IMR-90 (cell line): ENCODE measurements around the gene AFF2.

Experiments
- CEBPB ChIP-seq: IDR thresholded peaks from 2 replicates; pipeline ENCODE4 v1.6.1; 2012; ENCODE audit warnings: low read depth, low read length, improper control_type of control experiment
- POLR2A ChIP-seq: IDR thresholded peaks from 2 replicates; pipeline ENCODE4 v1.6.1; 2012; ENCODE audit warnings: mild to moderate bottlenecking, low read depth, low read length
- RFX5 ChIP-seq: IDR thresholded peaks from 2 replicates; pipeline ENCODE4 v1.8.0; 2012; ENCODE audit warnings: low read depth, mild to moderate bottlenecking, low read length, moderate library complexity
- SMC3 ChIP-seq: fragments of 150-350 bp; IDR thresholded peaks from 2 replicates; pipeline ENCODE4 v1.6.1; 2016; ENCODE audit warnings: low read depth, mild to moderate bottlenecking, antibody characterized with exemption, low read length, moderate library complexity
- TF ChIP-seq, protein P1 (sequence below): conservative IDR thresholded peaks from 2 replicates; pipeline ENCODE4 v1.5.1; 2012; ENCODE audit warnings: mild to moderate bottlenecking, low read depth, low read length, improper control_type of control experiment
- TF ChIP-seq, protein P2 (sequence below): fragments of 150-350 bp; IDR thresholded peaks from 2 replicates; pipeline ENCODE4 v1.6.1; 2017; ENCODE audit warnings: mild to moderate bottlenecking, antibody characterized with exemption, low read length, low read depth

DNA sequence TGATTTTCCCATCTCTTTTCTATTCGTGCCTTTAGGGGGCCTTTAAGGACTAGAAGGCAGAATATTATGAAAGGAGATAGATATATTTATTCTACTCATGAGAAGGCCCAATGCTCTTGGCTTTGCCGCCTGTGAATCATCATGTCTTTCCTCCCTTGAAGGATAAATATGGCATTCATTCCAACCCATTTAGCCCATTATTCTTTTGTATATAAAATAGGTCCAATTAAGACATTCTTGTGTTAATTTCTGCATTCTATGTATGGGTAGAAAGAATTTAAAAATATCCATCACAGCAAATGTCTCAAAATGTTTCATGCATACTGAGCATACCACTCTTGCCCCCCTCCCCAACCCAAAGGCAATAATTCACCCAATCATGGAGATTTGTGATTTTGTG lies 115.1 kb downstream of the AFF2 start:
- TF ChIP-seq RFX5 (no peak), POLR2A (no peak), SMC3 (no peak), CEBPB (no peak)
- TF ChIP-seq, protein P1, sequence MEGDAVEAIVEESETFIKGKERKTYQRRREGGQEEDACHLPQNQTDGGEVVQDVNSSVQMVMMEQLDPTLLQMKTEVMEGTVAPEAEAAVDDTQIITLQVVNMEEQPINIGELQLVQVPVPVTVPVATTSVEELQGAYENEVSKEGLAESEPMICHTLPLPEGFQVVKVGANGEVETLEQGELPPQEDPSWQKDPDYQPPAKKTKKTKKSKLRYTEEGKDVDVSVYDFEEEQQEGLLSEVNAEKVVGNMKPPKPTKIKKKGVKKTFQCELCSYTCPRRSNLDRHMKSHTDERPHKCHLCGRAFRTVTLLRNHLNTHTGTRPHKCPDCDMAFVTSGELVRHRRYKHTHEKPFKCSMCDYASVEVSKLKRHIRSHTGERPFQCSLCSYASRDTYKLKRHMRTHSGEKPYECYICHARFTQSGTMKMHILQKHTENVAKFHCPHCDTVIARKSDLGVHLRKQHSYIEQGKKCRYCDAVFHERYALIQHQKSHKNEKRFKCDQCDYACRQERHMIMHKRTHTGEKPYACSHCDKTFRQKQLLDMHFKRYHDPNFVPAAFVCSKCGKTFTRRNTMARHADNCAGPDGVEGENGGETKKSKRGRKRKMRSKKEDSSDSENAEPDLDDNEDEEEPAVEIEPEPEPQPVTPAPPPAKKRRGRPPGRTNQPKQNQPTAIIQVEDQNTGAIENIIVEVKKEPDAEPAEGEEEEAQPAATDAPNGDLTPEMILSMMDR: no peak
- TF ChIP-seq, protein P2, sequence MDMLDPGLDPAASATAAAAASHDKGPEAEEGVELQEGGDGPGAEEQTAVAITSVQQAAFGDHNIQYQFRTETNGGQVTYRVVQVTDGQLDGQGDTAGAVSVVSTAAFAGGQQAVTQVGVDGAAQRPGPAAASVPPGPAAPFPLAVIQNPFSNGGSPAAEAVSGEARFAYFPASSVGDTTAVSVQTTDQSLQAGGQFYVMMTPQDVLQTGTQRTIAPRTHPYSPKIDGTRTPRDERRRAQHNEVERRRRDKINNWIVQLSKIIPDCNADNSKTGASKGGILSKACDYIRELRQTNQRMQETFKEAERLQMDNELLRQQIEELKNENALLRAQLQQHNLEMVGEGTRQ: no peak
